ENCODE data around the gene CTAG2. TPM values are rescaled to one million over a fixed set of nuclear protein-coding genes. Genes with fewer than 3 reads are reported as not detected.
"Not testable (repeated sequence)": the region's sequence is repeated elsewhere in the genome, so short reads cannot be mapped to it uniquely, and the experiment has no call there.

Gene CTAG2
- polyA plus RNA-seq = 1 to 10 TPM in 1 of 2 donors, not detected in 1; 2.8 TPM

- not testable (repeated sequence) for H3K9me3 ChIP-seq (ENCODE audit: control insufficient read depth in 2 of 2, insufficient read depth in 1 of 2, low read depth in 1 of 2, low read length in 1 of 2); H3K4me3 ChIP-seq (ENCODE audit: low read depth in 1 of 2, low read length in 2 of 2); H3K27me3 ChIP-seq (ENCODE audit: control insufficient read depth in 1 of 2, insufficient read depth in 2 of 2, low read length in 2 of 2); H3K27ac ChIP-seq (ENCODE audit: low read depth in 2 of 2, low read length in 1 of 2); H3K4me1 ChIP-seq (ENCODE audit: control insufficient read depth in 2 of 2, insufficient read depth in 2 of 2, low read length in 1 of 2); H3K36me3 ChIP-seq (ENCODE audit: control insufficient read depth in 2 of 2, insufficient read depth in 2 of 2, low read length in 1 of 2)
- WGBS, 2 donors = 100% methylated on average over 1 of the region's 27 CpGs; no CpG with 5 or more reads in 1 of the 2 donors
Observed at GRCh38 chrX:154653413-154653812, at the start of gene CTAG2. CTAG2 (minus strand) TSS chrX:154653579; CDS start chrX:154653515, 64 bp downstream.

GRCh38 chrX:154698630-154699248 lies 45.4 kb upstream of the CTAG2 start:
- Histone ChIP-seq H3K27ac (ENCODE audit: low read depth in 2 of 2, low read length in 1 of 2) (no peak overlapping the region), H3K4me3 (ENCODE audit: low read depth in 1 of 2, low read length in 2 of 2) (no peak overlapping the region), H3K36me3 (ENCODE audit: control insufficient read depth in 2 of 2, insufficient read depth in 2 of 2, low read length in 1 of 2) (no peaks in the 10 kb centered on the region), H3K9me3 (ENCODE audit: control insufficient read depth in 2 of 2, insufficient read depth in 1 of 2, low read depth in 1 of 2, low read length in 1 of 2) (no peaks in the 10 kb centered on the region), H3K4me1 (ENCODE audit: control insufficient read depth in 2 of 2, insufficient read depth in 2 of 2, low read length in 1 of 2) (no peaks in the 10 kb centered on the region), H3K27me3 (ENCODE audit: control insufficient read depth in 1 of 2, insufficient read depth in 2 of 2, low read length in 2 of 2) (no peaks in the 10 kb centered on the region)
- WGBS, 2 donors = 70 to 85% methylated on average over 6 of the region's 6 CpGs

DNA sequence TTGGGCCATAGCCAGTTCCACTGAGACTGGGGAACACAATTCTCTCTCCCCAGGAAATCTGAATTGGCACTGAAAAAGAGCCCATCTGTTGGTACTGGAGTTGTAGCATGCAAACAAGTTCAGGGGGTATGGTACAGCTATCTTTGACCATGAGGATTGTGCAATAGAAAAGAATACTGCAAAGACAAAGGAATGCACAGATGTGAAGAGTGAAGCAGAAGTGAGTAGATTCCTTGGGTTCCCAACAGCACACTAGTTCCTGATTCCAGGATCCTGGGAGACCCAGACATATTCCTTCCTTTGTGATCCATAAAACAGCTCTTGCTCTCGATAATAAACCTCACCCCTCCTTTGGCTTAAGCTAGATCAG lies 43.3 kb upstream of the CTAG2 start:
- Histone ChIP-seq H3K27ac (ENCODE audit: low read depth in 2 of 2, low read length in 1 of 2) (no peak overlapping the region), H3K4me1 (ENCODE audit: control insufficient read depth in 2 of 2, insufficient read depth in 2 of 2, low read length in 1 of 2) (no peaks in the 10 kb centered on the region), H3K36me3 (ENCODE audit: control insufficient read depth in 2 of 2, insufficient read depth in 2 of 2, low read length in 1 of 2) (no peaks in the 10 kb centered on the region), H3K4me3 (ENCODE audit: low read depth in 1 of 2, low read length in 2 of 2) (no peak overlapping the region), H3K9me3 (ENCODE audit: control insufficient read depth in 2 of 2, insufficient read depth in 1 of 2, low read depth in 1 of 2, low read length in 1 of 2) (no peaks in the 10 kb centered on the region), H3K27me3 (ENCODE audit: control insufficient read depth in 1 of 2, insufficient read depth in 2 of 2, low read length in 2 of 2) (no peaks in the 10 kb centered on the region)
- WGBS, 2 donors = 67 to 71% methylated on average over 1 of the region's 1 CpG

- no peaks in the 10 kb centered on the region for H3K9me3 ChIP-seq (ENCODE audit: control insufficient read depth in 2 of 2, insufficient read depth in 1 of 2, low read depth in 1 of 2, low read length in 1 of 2)
- H3K4me3 ChIP-seq (ENCODE audit: low read depth in 1 of 2, low read length in 2 of 2) = no peak overlapping the region
- no peak overlapping the region for H3K27ac ChIP-seq (ENCODE audit: low read depth in 2 of 2, low read length in 1 of 2)
- H3K4me1 ChIP-seq (ENCODE audit: control insufficient read depth in 2 of 2, insufficient read depth in 2 of 2, low read length in 1 of 2) = no peaks in the 10 kb centered on the region
- WGBS, 2 donors = 67% methylated on average over 8 of the region's 8 CpGs
- no peaks in the 10 kb centered on the region for H3K27me3 ChIP-seq (ENCODE audit: control insufficient read depth in 1 of 2, insufficient read depth in 2 of 2, low read length in 2 of 2)
- H3K36me3 ChIP-seq (ENCODE audit: control insufficient read depth in 2 of 2, insufficient read depth in 2 of 2, low read length in 1 of 2) = no peaks in the 10 kb centered on the region
Observed at GRCh38 chrX:154695911-154696675, 42.7 kb upstream of the CTAG2 start.

DNA sequence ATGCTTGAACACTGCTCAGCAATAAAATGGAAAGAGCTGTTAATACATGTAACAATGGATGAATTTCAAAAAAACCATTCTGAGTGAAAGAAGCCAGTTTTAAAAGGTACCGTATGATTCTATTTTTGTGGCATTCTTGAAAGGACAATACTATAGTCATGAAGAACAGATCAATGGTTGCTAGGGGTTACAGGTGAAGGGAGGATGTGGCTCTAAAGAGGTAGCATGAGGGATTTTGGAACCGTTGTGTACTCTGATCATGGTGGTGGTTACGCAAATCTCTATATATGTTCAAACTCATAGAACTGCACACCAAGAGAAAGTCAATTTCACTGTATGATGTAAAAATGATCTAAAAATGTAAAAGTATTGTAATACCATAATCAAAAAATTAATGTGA lies 40.0 kb upstream of the CTAG2 start:
- no peaks in the 10 kb centered on the region for H3K4me1 ChIP-seq (ENCODE audit: control insufficient read depth in 2 of 2, insufficient read depth in 2 of 2, low read length in 1 of 2)
- 85 to 87% methylated on average over 3 of the region's 3 CpGs for WGBS, 2 donors
- H3K9me3 ChIP-seq (ENCODE audit: control insufficient read depth in 2 of 2, insufficient read depth in 1 of 2, low read depth in 1 of 2, low read length in 1 of 2) = no peaks in the 10 kb centered on the region
- H3K27me3 ChIP-seq (ENCODE audit: control insufficient read depth in 1 of 2, insufficient read depth in 2 of 2, low read length in 2 of 2) = no peaks in the 10 kb centered on the region
- H3K36me3 ChIP-seq (ENCODE audit: control insufficient read depth in 2 of 2, insufficient read depth in 2 of 2, low read length in 1 of 2) = no peaks in the 10 kb centered on the region
- no peak overlapping the region for H3K27ac ChIP-seq (ENCODE audit: low read depth in 2 of 2, low read length in 1 of 2)
- H3K4me3 ChIP-seq (ENCODE audit: low read depth in 1 of 2, low read length in 2 of 2) = no peak overlapping the region

DNA sequence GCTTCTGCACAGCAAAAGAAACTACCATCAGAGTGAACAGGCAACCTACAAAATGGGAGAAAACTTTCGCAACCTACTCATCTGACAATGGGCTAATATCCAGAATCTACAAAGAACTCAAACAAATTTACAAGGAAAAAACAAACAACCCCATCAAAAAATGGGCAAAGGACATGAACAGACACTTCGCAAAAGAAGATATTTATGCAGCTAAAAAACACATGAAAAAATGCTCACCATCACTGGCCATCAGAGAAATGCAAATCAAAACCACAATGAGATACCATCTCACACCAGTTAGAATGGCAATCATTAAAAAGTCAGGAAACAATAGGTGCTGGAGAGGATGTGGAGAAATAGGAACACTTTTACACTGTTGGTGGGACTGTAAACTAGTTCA lies 37.1 kb upstream of the CTAG2 start:
- not testable (repeated sequence) for H3K4me3 ChIP-seq (ENCODE audit: low read depth in 1 of 2, low read length in 2 of 2); H3K27ac ChIP-seq (ENCODE audit: low read depth in 2 of 2, low read length in 1 of 2); H3K4me1 ChIP-seq (ENCODE audit: control insufficient read depth in 2 of 2, insufficient read depth in 2 of 2, low read length in 1 of 2); H3K36me3 ChIP-seq (ENCODE audit: control insufficient read depth in 2 of 2, insufficient read depth in 2 of 2, low read length in 1 of 2); H3K27me3 ChIP-seq (ENCODE audit: control insufficient read depth in 1 of 2, insufficient read depth in 2 of 2, low read length in 2 of 2); H3K9me3 ChIP-seq (ENCODE audit: control insufficient read depth in 2 of 2, insufficient read depth in 1 of 2, low read depth in 1 of 2, low read length in 1 of 2)
- 86 to 93% methylated on average over 2 of the region's 2 CpGs for WGBS, 2 donors

GRCh38 chrX:154672084-154672483 lies 18.7 kb upstream of the CTAG2 start:
- not testable (repeated sequence) for H3K4me1 ChIP-seq (ENCODE audit: control insufficient read depth in 2 of 2, insufficient read depth in 2 of 2, low read length in 1 of 2); H3K36me3 ChIP-seq (ENCODE audit: control insufficient read depth in 2 of 2, insufficient read depth in 2 of 2, low read length in 1 of 2); H3K27ac ChIP-seq (ENCODE audit: low read depth in 2 of 2, low read length in 1 of 2)

DNA sequence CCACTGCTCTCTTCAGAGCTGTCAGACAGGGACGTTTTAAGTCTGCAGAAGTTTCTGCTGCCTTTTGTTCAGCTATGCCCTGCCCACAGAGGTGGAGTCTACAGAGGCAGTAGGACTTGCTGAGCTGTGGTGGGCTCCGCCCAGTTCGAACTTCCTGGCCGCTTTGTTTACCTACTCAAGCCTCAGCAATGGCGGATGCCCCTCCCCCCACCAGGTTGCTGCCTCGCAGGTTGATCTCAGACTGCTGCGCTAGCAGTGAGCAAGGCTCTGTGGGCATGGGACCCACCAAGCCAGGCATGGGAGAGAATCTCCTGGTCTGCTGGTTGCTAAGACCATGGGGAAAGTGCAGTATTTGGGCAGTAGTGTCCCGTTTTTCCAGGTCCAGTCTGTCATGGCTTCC lies 17.5 kb upstream of the CTAG2 start:
- not testable (repeated sequence) for H3K36me3 ChIP-seq (ENCODE audit: control insufficient read depth in 2 of 2, insufficient read depth in 2 of 2, low read length in 1 of 2); H3K27ac ChIP-seq (ENCODE audit: low read depth in 2 of 2, low read length in 1 of 2); H3K4me3 ChIP-seq (ENCODE audit: low read depth in 1 of 2, low read length in 2 of 2); H3K9me3 ChIP-seq (ENCODE audit: control insufficient read depth in 2 of 2, insufficient read depth in 1 of 2, low read depth in 1 of 2, low read length in 1 of 2); H3K27me3 ChIP-seq (ENCODE audit: control insufficient read depth in 1 of 2, insufficient read depth in 2 of 2, low read length in 2 of 2); H3K4me1 ChIP-seq (ENCODE audit: control insufficient read depth in 2 of 2, insufficient read depth in 2 of 2, low read length in 1 of 2)
- 70 to 75% methylated on average over 8 of the region's 8 CpGs for WGBS, 2 donors

More at GRCh38 chrX:154672084-154672483, 18.7 kb upstream of the CTAG2 start:
- H3K4me3 ChIP-seq (ENCODE audit: low read depth in 1 of 2, low read length in 2 of 2); H3K9me3 ChIP-seq (ENCODE audit: control insufficient read depth in 2 of 2, insufficient read depth in 1 of 2, low read depth in 1 of 2, low read length in 1 of 2); H3K27me3 ChIP-seq (ENCODE audit: control insufficient read depth in 1 of 2, insufficient read depth in 2 of 2, low read length in 2 of 2): not testable (repeated sequence)

DNA sequence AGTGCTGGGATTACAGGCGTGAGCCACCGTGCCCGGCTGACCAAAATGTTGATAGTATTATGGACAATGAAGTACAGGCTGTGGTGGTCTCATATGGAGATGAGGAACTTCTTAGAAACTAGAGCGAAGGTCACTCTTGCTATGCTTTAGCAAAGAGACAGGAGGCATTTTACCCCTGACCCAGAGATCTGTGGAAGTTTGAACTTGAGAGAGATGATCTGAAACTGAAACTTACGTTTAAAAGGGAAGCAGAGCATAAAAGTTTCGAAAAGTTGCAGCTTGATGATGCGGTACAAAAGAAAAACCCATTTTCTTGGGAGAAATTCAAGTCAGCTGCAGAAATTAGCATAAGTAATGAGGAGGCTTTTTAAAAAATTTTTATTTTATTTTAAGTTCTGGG lies 8.5 kb upstream of the CTAG2 start:
- no peaks in the 10 kb centered on the region for H3K27me3 ChIP-seq (ENCODE audit: control insufficient read depth in 1 of 2, insufficient read depth in 2 of 2, low read length in 2 of 2)
- H3K9me3 ChIP-seq (ENCODE audit: control insufficient read depth in 2 of 2, insufficient read depth in 1 of 2, low read depth in 1 of 2, low read length in 1 of 2) = peaks cover 0 to 2% of the 10 kb centered on the region in 2 donors
- 76 to 79% methylated on average over 7 of the region's 7 CpGs for WGBS, 2 donors
- H3K27ac ChIP-seq (ENCODE audit: low read depth in 2 of 2, low read length in 1 of 2) = no peak overlapping the region
- no peaks in the 10 kb centered on the region for H3K36me3 ChIP-seq (ENCODE audit: control insufficient read depth in 2 of 2, insufficient read depth in 2 of 2, low read length in 1 of 2)
- no peak overlapping the region for H3K4me3 ChIP-seq (ENCODE audit: low read depth in 1 of 2, low read length in 2 of 2)
- H3K4me1 ChIP-seq (ENCODE audit: control insufficient read depth in 2 of 2, insufficient read depth in 2 of 2, low read length in 1 of 2) = no peaks in the 10 kb centered on the region

GRCh38 chrX:154661170-154661569 lies 7.8 kb upstream of the CTAG2 start:
- WGBS, 2 donors = 82 to 90% methylated on average over 4 of the region's 4 CpGs
- no peak overlapping the region for H3K27ac ChIP-seq (ENCODE audit: low read depth in 2 of 2, low read length in 1 of 2)
- H3K36me3 ChIP-seq (ENCODE audit: control insufficient read depth in 2 of 2, insufficient read depth in 2 of 2, low read length in 1 of 2) = no peaks in the 10 kb centered on the region
- no peaks in the 10 kb centered on the region for H3K27me3 ChIP-seq (ENCODE audit: control insufficient read depth in 1 of 2, insufficient read depth in 2 of 2, low read length in 2 of 2)
- no peak overlapping the region for H3K4me3 ChIP-seq (ENCODE audit: low read depth in 1 of 2, low read length in 2 of 2)
- peaks cover 0 to 2% of the 10 kb centered on the region in 2 donors for H3K9me3 ChIP-seq (ENCODE audit: control insufficient read depth in 2 of 2, insufficient read depth in 1 of 2, low read depth in 1 of 2, low read length in 1 of 2)
- no peaks in the 10 kb centered on the region for H3K4me1 ChIP-seq (ENCODE audit: control insufficient read depth in 2 of 2, insufficient read depth in 2 of 2, low read length in 1 of 2)

All from esophagus (tissue), 2 donors.